ENCODE measurements around the gene GRM4. TPM values are rescaled to one million over a fixed set of nuclear protein-coding genes. Genes with fewer than 3 reads are reported as not detected.

The GRM4 gene
- not detected in 2 replicates for total RNA-seq

DNA sequence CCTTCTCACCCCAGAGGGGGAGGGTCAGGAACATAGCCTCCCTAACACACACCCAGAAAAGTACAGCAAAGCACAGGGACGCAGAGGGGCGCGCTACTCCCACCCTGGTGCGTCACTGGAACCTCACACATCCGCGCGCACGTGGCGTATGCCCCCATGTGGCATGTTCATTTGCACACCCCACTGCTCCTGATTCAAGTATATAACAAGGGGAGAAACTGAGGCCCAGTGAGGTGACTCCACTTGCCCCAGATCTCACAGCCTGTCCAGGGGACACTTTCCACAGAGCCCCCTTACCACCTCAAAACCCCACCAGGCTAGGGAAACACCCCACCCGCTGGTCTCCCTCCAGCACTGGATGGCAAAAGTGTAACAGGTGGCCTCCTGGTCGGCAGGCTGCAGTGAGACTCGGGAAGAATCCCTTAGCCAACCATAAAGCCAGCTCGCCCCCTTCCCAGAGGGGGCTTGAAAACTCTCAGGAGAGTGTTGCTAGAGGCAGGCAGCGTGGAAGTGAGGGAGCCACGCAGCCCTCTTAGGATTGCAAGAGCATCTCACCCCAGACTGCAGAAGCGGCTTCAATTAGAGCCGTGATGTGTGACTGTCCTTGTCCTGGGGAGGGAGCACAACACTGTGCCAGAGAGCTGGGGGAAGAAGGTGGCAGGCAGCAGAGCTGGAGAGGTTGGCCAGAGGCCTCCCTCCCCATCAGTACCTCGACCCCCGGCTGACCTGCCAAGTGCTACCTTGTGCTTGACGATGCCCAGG, at the start of gene GRM4:
TSS of gene GRM4 (minus strand) at position 67 of the 762 bp plus-strand sequence. CDS start 12,591 bp downstream, outside the sequence.

Other genes with a start within 250 kb of the GRM4 start
- gene HMGA1, start 90.8 kb upstream of the GRM4 start, total RNA-seq, result 19.9 and 27.2 TPM in 2 replicates
- 16.1 and 18.7 TPM in 2 replicates for gene SMIM29, start 102.9 kb upstream of the GRM4 start, total RNA-seq
- 32.5 and 35.3 TPM in 2 replicates for gene NUDT3, start 246.6 kb upstream of the GRM4 start, total RNA-seq

Measured in dermis lymphatic vessel endothelial cell (primary cell).